K562 (cell line): Measurements from ENCODE around the gene KCNH2. TPM values are rescaled to one million over a fixed set of nuclear protein-coding genes. Genes with fewer than 3 reads are reported as not detected.

Experiments
- ATAC-seq: fragments of 200-7000 bp; cut with Tn5 transposase; 3 replicates; pipeline ENCODE4 v1.9.1; 2020; ENCODE audit warnings: moderate library complexity
- BruUV-seq: library from RNA; stranded (reverse); fragments of 400-500 nt; replicated peaks from 2 replicates; lab custom pipeline; 2021; lab: Mats Ljungman, UMichigan
- CTCF ChIA-PET: fragments of 300-600 bp; formaldehyde crosslinking; extraction: SDS; loops from one replicate; lab custom pipeline; 2021; ENCODE audit warnings: low intra/inter-chr PET ratio; lab: Yijun Ruan, JAX
- POLR2A ChIA-PET: fragments of 300-600, 350-650 bp; sonication (Branson Sonifier 250); formaldehyde crosslinking; extraction: SDS; loops from one replicate; lab custom pipeline; 2021; ENCODE audit warnings: antibody characterized with exemption, inconsistent platforms; lab: Yijun Ruan, JAX
- DNase-seq, 4 experiments: peaks; one replicate each; pipeline versions ENCODE4 v3.0.0 to v3.0.0-alpha.2; 2011 to 2018; ENCODE audit warnings: low spot score in 3 of 4, mixed read lengths in 3 of 4; ENCODE audit errors: extremely low read depth in 1 of 4
- FAIRE-seq: peaks from 2 replicates; lab custom pipeline; 2011; peaks lifted over from hg19 to GRCh38; lab: Jason Lieb, UNC
- H2AFZ ChIP-seq: 2 replicates; pipeline ENCODE4 v1.6.0; 2011; ENCODE audit warnings: low read depth, low read length, control low read depth, inconsistent platforms
- H3K27ac ChIP-seq: fragments of 200-600 bp; 3 replicates; pipeline ENCODE4 v1.8.0; 2011; ENCODE audit warnings: low read depth, mild to moderate bottlenecking, control low read depth, inconsistent platforms, low read length, moderate library complexity, mixed read lengths; ENCODE audit errors: extremely low read depth
- H3K27me3 ChIP-seq, 2 experiments: fragments of 300-600 bp in 1 of 2; 2 replicates in 1 of 2; 3 replicates in 1 of 2; pipeline versions ENCODE4 v1.6.0 to v1.8.0; 2011; ENCODE audit warnings: inconsistent platforms in 2 of 2, low read length in 2 of 2, mild to moderate bottlenecking in 1 of 2, mixed read lengths in 1 of 2, moderate library complexity in 1 of 2; ENCODE audit not compliant: control insufficient read depth in 2 of 2, insufficient read depth in 2 of 2
- H3K36me3 ChIP-seq: fragments of 300-600 bp; 3 replicates; pipeline ENCODE4 v1.8.0; 2011; ENCODE audit warnings: mild to moderate bottlenecking, low read length, inconsistent platforms; ENCODE audit not compliant: control insufficient read depth, insufficient read depth
- H3K4me1 ChIP-seq, 2 experiments: fragments of 200-600 bp in 1 of 2; replicated peaks in 1 of 2; 2 replicates in 1 of 2; 3 replicates in 1 of 2; pipeline versions ENCODE4 v1.5.1 to v1.8.0; 2011; ENCODE audit warnings: inconsistent platforms in 2 of 2, low read length in 2 of 2, mild to moderate bottlenecking in 1 of 2, mixed read lengths in 1 of 2, moderate library complexity in 1 of 2; ENCODE audit not compliant: control insufficient read depth in 2 of 2, insufficient read depth in 2 of 2
- H3K4me2 ChIP-seq: 2 replicates; pipeline ENCODE4 v1.6.1; 2011; ENCODE audit warnings: low read length, control low read depth, inconsistent platforms, mixed read lengths; ENCODE audit not compliant: insufficient read depth
- H3K4me3 ChIP-seq: fragments of 200-600 bp; sonication (generic), shearing (Covaris generic); 2 replicates; pipeline ENCODE4 v1.5.1; 2016; ENCODE audit warnings: control low read depth, inconsistent platforms
- H3K79me2 ChIP-seq: fragments of 200-600 bp; 3 replicates; pipeline ENCODE4 v1.8.0; 2011; ENCODE audit warnings: low read length, inconsistent platforms; ENCODE audit not compliant: control insufficient read depth, insufficient read depth
- H3K9ac ChIP-seq, 2 experiments: 2 replicates each; pipeline versions ENCODE4 v1.6.0 to v1.6.1; 2011; ENCODE audit warnings: low read depth in 2 of 2, low read length in 2 of 2, control low read depth in 1 of 2, inconsistent platforms in 1 of 2, mild to moderate bottlenecking in 1 of 2, mixed read lengths in 1 of 2; ENCODE audit not compliant: insufficient read depth in 1 of 2
- H3K9me1 ChIP-seq: one replicate; pipeline ENCODE4 v1.6.0; 2011; ENCODE audit warnings: inconsistent platforms, mild to moderate bottlenecking, low read length, moderate library complexity; ENCODE audit not compliant: control insufficient read depth, insufficient read depth
- H3K9me3 ChIP-seq: replicated peaks from 2 replicates; pipeline ENCODE4 v1.5.1; 2011; ENCODE audit warnings: low read depth, low read length, inconsistent platforms; ENCODE audit not compliant: control insufficient read depth, insufficient read depth
- H4K20me1 ChIP-seq: replicated peaks from 2 replicates; pipeline ENCODE4 v1.6.1; 2011; ENCODE audit warnings: low read length, inconsistent platforms, mixed read lengths; ENCODE audit not compliant: control insufficient read depth, insufficient read depth
- BRD4 ChIP-seq: fragments of 200-600 bp; sonication (generic); IDR thresholded peaks from 2 replicates; pipeline ENCODE4 v1.6.1; 2017; ENCODE audit warnings: inconsistent platforms
- CBFB ChIP-seq: sonication (generic); formaldehyde crosslinking; IDR thresholded peaks from 2 replicates; pipeline ENCODE4 v1.4.0; 2020; ENCODE audit warnings: mild to moderate bottlenecking, missing genetic modification reagents
- CBX1 ChIP-seq: sonication (generic); IDR thresholded peaks from 2 replicates; pipeline ENCODE4 v1.6.1; 2016; ENCODE audit warnings: antibody characterized with exemption, low read depth, mild to moderate bottlenecking
- HMGN3 ChIP-seq: IDR thresholded peaks from 2 replicates; pipeline ENCODE4 v1.6.1; 2011; ENCODE audit warnings: borderline replicate concordance, low read depth, mild to moderate bottlenecking, mixed read lengths, low read length; ENCODE audit not compliant: insufficient read length; ENCODE audit errors: extremely low read depth
- LARP7 ChIP-seq: fragments of 450-650 bp; IDR thresholded peaks from 2 replicates; pipeline ENCODE4 v1.6.1; 2016
- PRDM10 ChIP-seq: fragments of 450-650 bp; IDR thresholded peaks from 2 replicates; pipeline ENCODE4 v1.6.1; 2018; ENCODE audit not compliant: partially characterized antibody
- ZNF263 ChIP-seq: sonication (generic); formaldehyde crosslinking; IDR thresholded peaks from 2 replicates; pipeline ENCODE4 v1.8.0; 2022; ENCODE audit warnings: mild to moderate bottlenecking, missing genetic modification reagents, borderline replicate concordance
- ZNF407 ChIP-seq: fragments of 450-650 bp; IDR thresholded peaks from 2 replicates; pipeline ENCODE4 v1.6.1; 2016; ENCODE audit warnings: low read depth
- ZNF586 ChIP-seq: fragments of 450-650 bp; formaldehyde crosslinking; conservative IDR thresholded peaks from 2 replicates; pipeline ENCODE4 v1.4.0; 2020; ENCODE audit warnings: mild to moderate bottlenecking, moderate library complexity
- WGBS: fragments of 100-300 bp; shearing (Covaris generic); methylation state at CpG from one replicate; pipeline ENCODE4 v1.1.6; 2016; ENCODE audit warnings: low coverage, mixed read lengths; ENCODE audit not compliant: insufficient coverage; ENCODE audit errors: missing lambda C conversion rate; 5-methylcytosine and 5-hydroxymethylcytosine counted together
- in situ Hi-C: fragments of 300-500 bp; cut with MboI; formaldehyde crosslinking; loops from 4 replicates; pipeline ENCODE4 v1.15.0; 2018; ENCODE audit warnings: inconsistent platforms, mixed read lengths
- intact Hi-C: fragments of 100-400 bp; cut with micrococcal nuclease; formaldehyde crosslinking; loops from 2 replicates; pipeline ENCODE4 v1.14.2; 2022
- polyA plus RNA-seq, 8 experiments: library from polyadenylated mRNA; depleted of rRNA in 4 of 8; stranded (reverse) in 5 of 8; unstranded in 3 of 8; fragments of >200 nt; fragmentation: Nextera tagmentation in 2 of 8; fragmentation: Illumina TruSeq in 1 of 8; extraction: Ambion mirVana in 2 of 8; extraction: Trizol in 1 of 8; gene quantifications; 2 replicates each; pipeline versions ENCODE4 v1.2.1 to v1.2.3, GENCODE V29; 2011 to 2014; ENCODE audit warnings: inconsistent platforms in 1 of 8, missing spikeins in 1 of 8
- total RNA-seq, 7 experiments: library from RNA; depleted of rRNA in 6 of 7; stranded (reverse); fragments of >200 nt in 6 of 7; fragmentation: Illumina TruSeq in 2 of 7; extraction: Trizol in 2 of 7; gene quantifications; 2 replicates each; pipeline versions ENCODE4 v1.2.1 to v1.2.3, GENCODE V29; 2011 to 2021; ENCODE audit warnings: low replicate concordance in 1 of 7

The KCNH2 gene
- total and polyA plus RNA-seq, 9 of the 15 experiments (the other 6 are each of a cell fraction or from before 2014, with no cell fraction given), result 18.1 to 368 (median 218) TPM

GRCh38 chr7:150896562-150897209 is 81.4 kb downstream of the KCNH2 start:
- in situ Hi-C loops, result loop anchor here (5.0 kb wide), 1 partner anchor 91 kb away; no protein-coding TSS in a partner anchor
- ATAC-seq (no peak), DNase-seq (peak in 2 of 4 experiments; percentile 7 to 8), FAIRE-seq (no peak)
- Histone ChIP-seq H3K36me3 (no peaks in the 10 kb centered on the region), H3K4me1 (peaks cover 5 to 19% of the 10 kb centered on the region in 2 experiments; a peak in 4 of 5 replicates), H3K4me3 (no peak overlapping the region), H2AFZ (no peak overlapping the region), H4K20me1 (peaks cover 5% of the 10 kb centered on the region; the same call in 1 of the 2 replicates), H3K27me3 (peaks cover 22 to 35% of the 10 kb centered on the region in 2 experiments; a peak in 4 of 5 replicates), H3K9me1 (no peaks in the 10 kb centered on the region), H3K9me3 (peaks cover 2% of the 10 kb centered on the region; the same call in 1 of the 2 replicates), H3K9ac (no peak overlapping the region), H3K79me2 (no peaks in the 10 kb centered on the region), H3K27ac (no peak overlapping the region), H3K4me2 (no peak overlapping the region)
- POLR2A ChIA-PET, result interaction anchor here (0.5 to 0.6 kb wide), 3 partner anchors 16 to 28 kb away, joined by 3 read pairs; no protein-coding TSS in a partner anchor
- intact Hi-C loops, result loop anchor here (5.0 kb wide), 1 partner anchor 216 kb away; no protein-coding TSS in a partner anchor
- 4% methylated on average over 10 of the region's 10 CpGs for WGBS
- CTCF ChIA-PET, result interaction anchor here (0.6 to 3.3 kb wide), 4 partner anchors 92 to 276 kb away, joined by 3 to 36 read pairs (median 12); no protein-coding TSS in a partner anchor
- BruUV-seq, result no TSS peak
- TF ChIP-seq PRDM10, result peak; percentile 89
- no peak for TF ChIP-seq ZNF586 (CRISPR knock-in tag)
- TF ChIP-seq LARP7, result no peak
- no peak for TF ChIP-seq CBX1
- TF ChIP-seq ZNF407, result no peak
- no peak for TF ChIP-seq BRD4
- no peak for TF ChIP-seq HMGN3
- no peak for TF ChIP-seq ZNF263 (CRISPR knock-in tag)
- TF ChIP-seq CBFB (CRISPR knock-in tag), result 0 out of 2 replicates have a peak, but pooled peaks have one; percentile 16
